Measurements from ENCODE around the gene OR10H3.
"Not testable (repeated sequence)": the region's sequence is repeated elsewhere in the genome, so short reads cannot be mapped to it uniquely, and the experiment has no call there.

The OR10H3 gene

GRCh38 chr19:15780610-15781418 lies 43.0 kb downstream of the OR10H3 start:
- H4K20me1 ChIP-seq (ENCODE audit: insufficient read depth, low read length): no peaks in the 10 kb centered on the region
- H3K4me3 ChIP-seq (ENCODE audit: low read length): no peak overlapping the region
- H3K4me1 ChIP-seq (ENCODE audit: low read length): no peaks in the 10 kb centered on the region
- no peaks in the 10 kb centered on the region for H3K27me3 ChIP-seq (ENCODE audit: low read depth, low read length)
- no peaks in the 10 kb centered on the region for H3K36me3 ChIP-seq (replicated peaks; ENCODE audit: low read depth, low read length)
- H3K9ac ChIP-seq (ENCODE audit: low read length): no peak overlapping the region
- no peaks in the 10 kb centered on the region for H3K9me3 ChIP-seq (ENCODE audit: insufficient read depth, low read length)
- no peak overlapping the region for H2AFZ ChIP-seq (ENCODE audit: low read depth, low read length)
- no peak for TF ChIP-seq CTCF (IDR thresholded peaks at IDR 0.05; ENCODE audit: low read depth, low read length)
- TF ChIP-seq EZH2phosphoT487 (IDR thresholded peaks at IDR 0.05; ENCODE audit: low read depth): no peak
- no peaks in the 10 kb centered on the region for H3K79me2 ChIP-seq (ENCODE audit: low read length)
- no peak overlapping the region for H3K27ac ChIP-seq (ENCODE audit: low read length)
- no peak overlapping the region for H3K4me2 ChIP-seq (ENCODE audit: low read length)

- H3K27me3 ChIP-seq (ENCODE audit: low read depth, low read length): no peaks in the 10 kb centered on the region
- H3K4me3 ChIP-seq (ENCODE audit: low read length): no peak overlapping the region
- H2AFZ ChIP-seq (ENCODE audit: low read depth, low read length): no peak overlapping the region
- H3K9me3 ChIP-seq (ENCODE audit: insufficient read depth, low read length): no peaks in the 10 kb centered on the region
- no peaks in the 10 kb centered on the region for H3K4me1 ChIP-seq (ENCODE audit: low read length)
- no peaks in the 10 kb centered on the region for H3K36me3 ChIP-seq (replicated peaks; ENCODE audit: low read depth, low read length)
- H3K9ac ChIP-seq (ENCODE audit: low read length): no peak overlapping the region
- H3K4me2 ChIP-seq (ENCODE audit: low read length): no peak overlapping the region
- H3K27ac ChIP-seq (ENCODE audit: low read length): no peak overlapping the region
- H4K20me1 ChIP-seq (ENCODE audit: insufficient read depth, low read length): no peaks in the 10 kb centered on the region
- H3K79me2 ChIP-seq (ENCODE audit: low read length): no peaks in the 10 kb centered on the region
- no peak for TF ChIP-seq CTCF (IDR thresholded peaks at IDR 0.05; ENCODE audit: low read depth, low read length)
- no peak for TF ChIP-seq EZH2phosphoT487 (IDR thresholded peaks at IDR 0.05; ENCODE audit: low read depth)
Observed at GRCh38 chr19:15781661-15782060, 43.9 kb downstream of the OR10H3 start.

GRCh38 chr19:15782211-15782610 lies 44.4 kb downstream of the OR10H3 start:
- no peak for TF ChIP-seq CTCF (IDR thresholded peaks at IDR 0.05; ENCODE audit: low read depth, low read length)
- TF ChIP-seq EZH2phosphoT487 (IDR thresholded peaks at IDR 0.05; ENCODE audit: low read depth): no peak
- no peak overlapping the region for H3K4me3 ChIP-seq (ENCODE audit: low read length)
- no peaks in the 10 kb centered on the region for H3K4me1 ChIP-seq (ENCODE audit: low read length)
- H3K79me2 ChIP-seq (ENCODE audit: low read length): no peaks in the 10 kb centered on the region
- no peak overlapping the region for H3K4me2 ChIP-seq (ENCODE audit: low read length)
- no peaks in the 10 kb centered on the region for H4K20me1 ChIP-seq (ENCODE audit: insufficient read depth, low read length)
- H3K9ac ChIP-seq (ENCODE audit: low read length): no peak overlapping the region
- H2AFZ ChIP-seq (ENCODE audit: low read depth, low read length): no peak overlapping the region
- H3K36me3 ChIP-seq (replicated peaks; ENCODE audit: low read depth, low read length): no peaks in the 10 kb centered on the region
- H3K9me3 ChIP-seq (ENCODE audit: insufficient read depth, low read length): no peaks in the 10 kb centered on the region
- no peaks in the 10 kb centered on the region for H3K27me3 ChIP-seq (ENCODE audit: low read depth, low read length)
- H3K27ac ChIP-seq (ENCODE audit: low read length): no peak overlapping the region

- H3K4me3 ChIP-seq (ENCODE audit: low read length); H3K36me3 ChIP-seq (replicated peaks; ENCODE audit: low read depth, low read length); H3K79me2 ChIP-seq (ENCODE audit: low read length); H3K9ac ChIP-seq (ENCODE audit: low read length); H3K27ac ChIP-seq (ENCODE audit: low read length); H2AFZ ChIP-seq (ENCODE audit: low read depth, low read length); H4K20me1 ChIP-seq (ENCODE audit: insufficient read depth, low read length); H3K4me2 ChIP-seq (ENCODE audit: low read length); H3K27me3 ChIP-seq (ENCODE audit: low read depth, low read length); H3K9me3 ChIP-seq (ENCODE audit: insufficient read depth, low read length); H3K4me1 ChIP-seq (ENCODE audit: low read length): not testable (repeated sequence)
Observed at GRCh38 chr19:15782896-15783295, 45.1 kb downstream of the OR10H3 start.
